HG03571 (cell line): Measurements from ENCODE around the gene SMG7.
"Not testable (repeated sequence)": the region's sequence is repeated elsewhere in the genome, so short reads cannot be mapped to it uniquely, and the experiment has no call there.

Experiments
- ATAC-seq: cut with Tn5 transposase; IDR thresholded peaks from one replicate; pipeline ENCODE4 v1.9.1; 2021; ENCODE audit not compliant: unreplicated experiment

SMG7 gene, protein sequence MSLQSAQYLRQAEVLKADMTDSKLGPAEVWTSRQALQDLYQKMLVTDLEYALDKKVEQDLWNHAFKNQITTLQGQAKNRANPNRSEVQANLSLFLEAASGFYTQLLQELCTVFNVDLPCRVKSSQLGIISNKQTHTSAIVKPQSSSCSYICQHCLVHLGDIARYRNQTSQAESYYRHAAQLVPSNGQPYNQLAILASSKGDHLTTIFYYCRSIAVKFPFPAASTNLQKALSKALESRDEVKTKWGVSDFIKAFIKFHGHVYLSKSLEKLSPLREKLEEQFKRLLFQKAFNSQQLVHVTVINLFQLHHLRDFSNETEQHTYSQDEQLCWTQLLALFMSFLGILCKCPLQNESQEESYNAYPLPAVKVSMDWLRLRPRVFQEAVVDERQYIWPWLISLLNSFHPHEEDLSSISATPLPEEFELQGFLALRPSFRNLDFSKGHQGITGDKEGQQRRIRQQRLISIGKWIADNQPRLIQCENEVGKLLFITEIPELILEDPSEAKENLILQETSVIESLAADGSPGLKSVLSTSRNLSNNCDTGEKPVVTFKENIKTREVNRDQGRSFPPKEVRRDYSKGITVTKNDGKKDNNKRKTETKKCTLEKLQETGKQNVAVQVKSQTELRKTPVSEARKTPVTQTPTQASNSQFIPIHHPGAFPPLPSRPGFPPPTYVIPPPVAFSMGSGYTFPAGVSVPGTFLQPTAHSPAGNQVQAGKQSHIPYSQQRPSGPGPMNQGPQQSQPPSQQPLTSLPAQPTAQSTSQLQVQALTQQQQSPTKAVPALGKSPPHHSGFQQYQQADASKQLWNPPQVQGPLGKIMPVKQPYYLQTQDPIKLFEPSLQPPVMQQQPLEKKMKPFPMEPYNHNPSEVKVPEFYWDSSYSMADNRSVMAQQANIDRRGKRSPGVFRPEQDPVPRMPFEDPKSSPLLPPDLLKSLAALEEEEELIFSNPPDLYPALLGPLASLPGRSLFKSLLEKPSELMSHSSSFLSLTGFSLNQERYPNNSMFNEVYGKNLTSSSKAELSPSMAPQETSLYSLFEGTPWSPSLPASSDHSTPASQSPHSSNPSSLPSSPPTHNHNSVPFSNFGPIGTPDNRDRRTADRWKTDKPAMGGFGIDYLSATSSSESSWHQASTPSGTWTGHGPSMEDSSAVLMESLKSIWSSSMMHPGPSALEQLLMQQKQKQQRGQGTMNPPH

GRCh38 chr1:183472488-183473216 is at the start of gene SMG7:
Gene SMG7, plus strand, starts transcription at chr1:183472499. Its CDS starts 122 bp downstream, at chr1:183472621.
- peak; percentile 12 for ATAC-seq

DNA sequence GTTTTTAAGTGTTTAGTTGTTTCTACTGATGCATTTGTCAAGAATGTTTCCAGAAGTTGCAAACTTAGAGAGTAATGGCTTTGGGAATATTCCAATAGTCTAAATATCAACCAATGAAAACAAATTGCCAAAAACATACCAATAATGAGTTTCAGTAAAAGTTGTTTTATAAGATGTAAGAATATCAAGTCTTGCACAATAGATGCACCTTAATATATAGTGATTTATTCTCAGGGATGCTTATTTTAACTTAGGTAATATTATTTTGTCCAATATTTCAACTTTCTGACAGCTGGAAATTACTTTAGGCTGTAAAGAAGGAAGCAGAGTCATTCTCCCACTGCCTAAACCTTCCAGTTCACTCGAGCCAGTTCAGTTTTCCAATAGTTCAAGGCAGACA is 48.8 kb upstream of the SMG7 start:
- ATAC-seq, result no peak

- ATAC-seq, result no peak
These were observed 47.6 kb upstream of the SMG7 start for GRCh38 chr1:183424691-183425090.

GRCh38 chr1:183427591-183427990 is 44.7 kb upstream of the SMG7 start:
- not testable (repeated sequence) for ATAC-seq

GRCh38 chr1:183431840-183432547 is 40.3 kb upstream of the SMG7 start:
- no peak for ATAC-seq

DNA sequence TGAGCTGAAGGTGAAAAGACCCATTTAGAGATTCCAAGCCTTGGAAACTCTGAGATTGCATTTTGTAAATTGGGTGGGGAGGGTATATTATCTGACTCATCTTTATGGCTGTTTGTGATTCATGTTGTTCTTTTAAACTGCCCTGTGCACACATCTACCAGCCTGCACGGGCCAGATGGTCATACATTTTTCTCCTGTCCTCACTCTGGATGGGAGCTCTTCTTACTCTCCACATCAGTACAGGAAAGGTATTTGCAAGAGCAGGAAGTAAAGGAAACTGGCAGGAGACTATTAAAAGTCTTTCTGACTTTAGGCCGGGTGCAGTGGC is 39.8 kb upstream of the SMG7 start:
- ATAC-seq, result no peak

- no peak for ATAC-seq
These were observed 38.6 kb upstream of the SMG7 start for GRCh38 chr1:183433703-183434102.

- no peak for ATAC-seq
These were observed 36.8 kb upstream of the SMG7 start for GRCh38 chr1:183435497-183435896.

DNA sequence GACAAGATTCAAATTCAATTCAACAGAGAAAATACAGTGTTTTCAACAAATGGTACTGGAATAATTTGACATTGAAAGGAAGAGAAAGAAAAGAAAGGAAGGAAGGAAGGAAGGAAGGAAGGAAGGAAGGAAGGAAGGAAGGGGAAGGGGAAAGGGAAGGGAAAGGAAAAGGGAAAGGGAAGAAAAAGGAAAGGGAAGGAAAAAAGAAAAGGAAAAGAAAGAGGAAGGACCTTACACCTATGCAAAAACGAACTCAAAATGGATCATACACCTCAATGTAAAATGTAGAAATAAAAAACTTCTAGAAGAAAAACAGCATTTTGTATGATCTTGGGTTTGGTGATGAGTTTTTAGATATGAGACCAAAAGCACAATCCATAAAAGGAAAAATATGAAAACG is 34.2 kb upstream of the SMG7 start:
- ATAC-seq, result no peak

DNA sequence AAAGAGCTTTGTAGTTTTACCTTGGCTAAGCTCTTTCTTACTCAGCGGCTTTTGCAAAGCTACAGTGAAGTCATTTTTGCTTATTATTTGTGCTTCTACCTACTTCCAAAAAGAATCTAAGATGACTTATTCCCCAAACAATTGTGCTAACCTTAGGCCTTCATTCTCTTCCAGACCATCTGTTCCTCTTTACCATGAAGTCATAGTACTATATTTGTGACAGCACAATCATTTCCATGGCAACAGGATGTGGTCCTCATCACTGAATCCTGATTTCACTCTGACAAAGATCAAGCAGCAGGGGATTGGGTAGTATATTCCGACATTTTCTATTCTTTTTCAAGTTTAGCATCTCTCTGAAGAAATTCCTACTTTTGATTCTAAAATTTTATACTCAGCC is 29.3 kb upstream of the SMG7 start:
- ATAC-seq, result no peak

DNA sequence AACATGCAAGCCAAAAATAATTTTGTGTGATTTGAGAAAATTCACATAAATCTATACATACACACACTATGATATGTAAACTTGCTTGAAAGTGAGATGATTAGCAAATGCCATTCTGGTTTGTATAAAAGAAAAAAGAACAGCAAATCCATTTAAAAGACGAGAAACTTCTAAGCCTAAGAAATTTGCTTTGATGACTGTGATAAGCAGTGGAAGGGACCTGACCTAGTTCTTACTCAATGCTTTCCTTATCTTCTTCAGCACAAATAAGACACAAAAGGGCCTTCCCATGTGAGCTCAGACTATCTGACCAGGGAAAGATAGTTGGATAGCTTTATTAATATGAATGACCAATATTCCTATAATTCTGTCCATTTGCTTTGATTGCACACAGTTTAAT is 28.8 kb upstream of the SMG7 start:
- no peak for ATAC-seq

GRCh38 chr1:183444243-183444642 is 28.1 kb upstream of the SMG7 start:
- ATAC-seq, result no peak

GRCh38 chr1:183449223-183449770 is 23.0 kb upstream of the SMG7 start:
- no peak for ATAC-seq

DNA sequence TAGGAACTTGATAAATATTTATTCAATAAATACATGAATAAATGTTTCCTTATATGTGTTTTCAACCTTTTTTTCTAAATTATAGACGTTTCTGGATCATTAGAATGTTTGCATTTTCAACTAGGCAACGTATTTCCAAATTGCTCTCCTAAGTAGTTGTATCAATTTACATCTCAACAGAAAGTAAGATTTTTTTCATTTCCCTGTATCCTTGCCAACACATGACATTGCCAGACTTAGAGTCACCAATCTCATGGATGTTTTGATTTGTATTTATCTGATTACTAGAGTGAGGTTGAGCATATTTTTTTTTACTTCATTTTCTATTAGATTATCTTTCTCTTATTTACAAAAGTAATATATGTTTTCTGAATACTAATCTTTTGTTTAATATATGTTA is 22.2 kb upstream of the SMG7 start:
- no peak for ATAC-seq

DNA sequence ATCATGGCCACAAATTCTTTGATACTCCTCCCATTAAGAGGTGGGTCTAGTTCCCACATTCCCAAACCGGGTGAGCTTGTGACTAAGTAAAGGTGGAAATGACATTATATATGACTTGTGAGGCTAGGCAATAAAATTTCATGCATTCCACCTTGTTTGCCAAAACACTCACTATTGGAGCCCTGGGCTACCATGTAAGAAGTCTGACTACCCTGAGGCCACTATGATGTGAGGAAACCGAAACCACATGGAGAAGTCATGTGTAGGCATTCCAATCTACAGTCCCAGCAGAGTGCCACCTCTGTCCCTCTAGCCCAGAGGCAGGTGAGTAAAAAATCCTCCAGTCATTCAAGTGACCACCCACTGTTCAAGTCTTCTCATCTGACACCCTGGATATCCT is 17.9 kb upstream of the SMG7 start:
- ATAC-seq, result no peak

GRCh38 chr1:183456826-183457225 is 15.5 kb upstream of the SMG7 start:
- ATAC-seq, result no peak

DNA sequence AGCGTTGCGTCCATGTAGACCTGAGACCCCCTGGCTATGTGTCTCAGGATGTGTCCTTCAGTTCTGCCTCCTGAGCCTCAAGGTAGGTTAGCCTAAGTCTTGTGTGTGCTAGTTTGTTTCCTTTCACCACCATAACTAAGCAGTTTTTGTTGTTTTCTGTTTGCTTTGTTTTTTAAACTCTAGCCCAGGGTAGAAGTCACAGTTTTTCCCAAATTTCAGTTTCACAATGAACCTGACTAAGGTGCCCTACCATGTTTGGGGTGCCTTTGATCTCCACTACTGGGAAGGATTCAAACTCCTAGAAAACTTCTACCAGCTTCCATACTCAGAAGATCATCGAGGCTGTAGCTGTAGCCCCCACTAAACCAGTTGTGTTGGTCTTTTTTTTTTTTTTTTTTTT is 14.8 kb upstream of the SMG7 start:
- no peak for ATAC-seq

- no peak for ATAC-seq
These were observed 11.7 kb upstream of the SMG7 start for GRCh38 chr1:183460596-183460995.

- ATAC-seq, result no peak
These were observed 10.9 kb upstream of the SMG7 start for GRCh38 chr1:183461350-183461749.

DNA sequence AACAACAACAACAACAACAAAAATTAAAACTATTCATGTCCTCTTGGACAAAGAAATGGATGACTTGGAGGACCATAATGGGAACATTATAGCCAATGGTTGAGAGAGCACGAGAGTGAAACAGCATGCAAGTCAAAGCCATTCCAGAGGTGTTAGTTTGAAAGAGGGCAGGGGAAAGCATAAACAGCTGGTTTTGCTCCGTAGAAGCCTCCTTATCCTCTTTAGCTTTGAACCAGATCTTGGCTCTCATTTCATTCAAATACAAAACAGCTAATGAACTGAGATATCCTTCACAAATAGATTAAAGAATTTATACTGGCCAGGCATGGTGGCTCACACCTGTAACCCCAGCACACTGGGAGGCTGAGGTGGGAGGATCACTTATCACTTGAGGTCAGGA is 8.7 kb upstream of the SMG7 start:
- ATAC-seq, result no peak
